ENCODE measurements around the gene ACTN3. TPM values are rescaled to one million over a fixed set of nuclear protein-coding genes. Genes with fewer than 3 reads are reported as not detected.

ACTN3 gene
- total RNA-seq, 1 experiment from 2014 or later: not detected

DNA sequence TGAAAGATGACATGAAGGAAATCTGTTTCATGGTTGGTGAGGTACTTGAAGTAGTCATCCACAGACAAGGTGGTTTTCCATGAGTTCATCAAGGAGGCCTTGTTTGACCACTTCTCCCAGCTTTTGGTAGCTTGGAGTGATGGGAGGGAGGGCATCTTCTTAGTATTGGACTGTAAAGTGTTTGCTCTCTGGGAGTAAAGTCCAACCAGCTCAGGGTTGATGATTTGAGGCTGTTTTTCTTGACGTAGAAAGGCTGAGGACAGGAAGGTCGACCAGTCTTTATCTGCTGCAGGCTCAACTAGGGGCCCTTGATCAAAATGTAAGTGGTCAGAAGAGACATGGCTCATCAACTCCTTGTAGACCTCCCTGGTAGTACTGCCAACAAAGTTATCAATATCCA is 44.5 kb downstream of the ACTN3 start:
- Histone ChIP-seq H3K4me3 (ENCODE audit: low read depth, low read length) (no peak overlapping the region), H3K36me3 (ENCODE audit: control insufficient read depth, insufficient read depth, low read length) (no peaks in the 10 kb centered on the region), H3K27me3 (replicated peaks; ENCODE audit: control insufficient read depth, insufficient read depth, low read length) (no peaks in the 10 kb centered on the region), H3K4me1 (peaks cover 23% of the 10 kb centered on the region), H3K9me3 (peaks cover 4% of the 10 kb centered on the region; the same call in 1 of the 2 replicates)
- intact Hi-C loops (cut with micrococcal nuclease; ENCODE audit: unreplicated experiment): loop anchor here (5.0 kb wide), 1 partner anchor 44 kb away; the partner anchor contains the start of genes ACTN3 and ZDHHC24
- CTCF ChIA-PET: interaction anchor here (0.7 to 1.6 kb wide), 2 partner anchors 45 to 87 kb away, joined by 3 read pairs; partner anchors contain the start of genes ACTN3 and ZDHHC24
- peak overlapping the region; percentile 79 for H3K4me3 Mint-ChIP-seq (ENCODE audit: unreplicated experiment)
- H3K4me1 Mint-ChIP-seq (ENCODE audit: low read depth, unreplicated experiment): peaks cover 6% of the 10 kb centered on the region
- POLR2A ChIA-PET: interaction anchor here (1.6 to 2.7 kb wide), 2 partner anchors 26 to 47 kb away, joined by 6 to 9 read pairs; partner anchors contain the start of genes RBM14 and RBM4
- H3K27ac Mint-ChIP-seq (ENCODE audit: unreplicated experiment): peak overlapping the region; percentile 90
- H3K27me3 Mint-ChIP-seq (ENCODE audit: insufficient read depth, unreplicated experiment): no peaks in the 10 kb centered on the region
- H3K36me3 Mint-ChIP-seq (ENCODE audit: insufficient read depth, unreplicated experiment): peaks cover 14% of the 10 kb centered on the region
- BruUV-seq (replicated peaks): no TSS peak
- H3K9me3 Mint-ChIP-seq (ENCODE audit: unreplicated experiment): no peaks in the 10 kb centered on the region
- TF ChIP-seq, protein P1, sequence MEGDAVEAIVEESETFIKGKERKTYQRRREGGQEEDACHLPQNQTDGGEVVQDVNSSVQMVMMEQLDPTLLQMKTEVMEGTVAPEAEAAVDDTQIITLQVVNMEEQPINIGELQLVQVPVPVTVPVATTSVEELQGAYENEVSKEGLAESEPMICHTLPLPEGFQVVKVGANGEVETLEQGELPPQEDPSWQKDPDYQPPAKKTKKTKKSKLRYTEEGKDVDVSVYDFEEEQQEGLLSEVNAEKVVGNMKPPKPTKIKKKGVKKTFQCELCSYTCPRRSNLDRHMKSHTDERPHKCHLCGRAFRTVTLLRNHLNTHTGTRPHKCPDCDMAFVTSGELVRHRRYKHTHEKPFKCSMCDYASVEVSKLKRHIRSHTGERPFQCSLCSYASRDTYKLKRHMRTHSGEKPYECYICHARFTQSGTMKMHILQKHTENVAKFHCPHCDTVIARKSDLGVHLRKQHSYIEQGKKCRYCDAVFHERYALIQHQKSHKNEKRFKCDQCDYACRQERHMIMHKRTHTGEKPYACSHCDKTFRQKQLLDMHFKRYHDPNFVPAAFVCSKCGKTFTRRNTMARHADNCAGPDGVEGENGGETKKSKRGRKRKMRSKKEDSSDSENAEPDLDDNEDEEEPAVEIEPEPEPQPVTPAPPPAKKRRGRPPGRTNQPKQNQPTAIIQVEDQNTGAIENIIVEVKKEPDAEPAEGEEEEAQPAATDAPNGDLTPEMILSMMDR (IDR thresholded peaks at IDR 0.05; ENCODE audit: insufficient read depth in 1 of 2, low read depth in 1 of 2, low read length in 1 of 2, severe bottlenecking in 1 of 2, unreplicated experiment in 1 of 2): no peak
- DNase-seq: no peak

DNA sequence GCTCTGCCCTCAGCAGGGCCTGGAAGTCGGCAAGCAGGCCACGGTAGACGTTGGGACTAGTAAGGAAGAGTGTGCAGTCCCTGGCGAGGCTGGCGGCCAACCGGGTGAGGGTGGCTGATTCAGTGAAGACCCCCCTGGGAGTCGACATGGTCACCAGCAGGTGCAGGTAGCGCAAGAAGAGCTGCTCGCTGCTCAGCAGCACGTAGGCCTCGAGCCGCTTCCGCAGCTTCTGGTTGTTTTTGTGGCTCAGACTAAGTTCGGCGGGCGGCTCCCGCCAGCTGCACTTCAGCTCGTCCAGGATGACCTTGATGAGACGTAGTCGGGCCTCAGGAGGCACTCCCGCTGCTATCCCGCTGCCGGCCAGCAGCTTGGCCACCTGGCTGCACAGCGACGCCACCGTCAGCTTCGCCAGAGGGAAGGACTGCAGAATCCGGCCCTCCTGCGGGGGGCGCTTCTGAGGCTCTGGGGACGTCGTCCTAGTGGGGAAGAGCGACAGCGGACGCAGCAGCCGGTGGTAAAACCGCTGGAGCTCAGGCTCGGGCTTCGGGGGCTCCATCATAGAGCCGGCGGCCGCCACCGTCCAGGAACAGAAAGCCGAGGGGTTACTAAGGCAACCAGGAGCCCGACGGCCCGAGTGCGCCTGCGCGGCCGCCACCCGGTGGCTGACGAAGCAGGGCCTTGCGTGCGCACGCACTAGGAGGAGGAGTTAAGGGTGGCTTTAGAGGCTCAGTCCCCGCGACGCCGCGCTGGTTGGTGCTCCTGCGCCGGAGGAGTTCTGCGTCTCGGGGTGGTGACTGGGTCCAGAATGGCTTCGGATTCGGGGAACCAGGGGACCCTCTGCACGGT is 46.0 kb downstream of the ACTN3 start, which contains the start of the genes CCDC87 and CCS:
Gene CCDC87 (minus strand): TSS at position 607 of the 846 bp plus-strand sequence. CDS start 48 bp downstream, at position 559.
Gene CCS (plus strand): TSS at position 729 of the 846 bp plus-strand sequence. CDS start 77 bp downstream, at position 806.
- peak within 1 kb of the TSS; percentile 79 for H3K4me3 Mint-ChIP-seq (ENCODE audit: unreplicated experiment)
- H3K9me3 Mint-ChIP-seq (ENCODE audit: unreplicated experiment): no peaks in the 10 kb centered on the region
- peaks cover 20% of the 10 kb centered on the region for H3K36me3 Mint-ChIP-seq (ENCODE audit: insufficient read depth, unreplicated experiment)
- peak within 1 kb of the TSS; percentile 68 for H3K4me3 ChIP-seq (ENCODE audit: low read depth, low read length)
- POLR2A ChIA-PET: interaction anchor here (0.6 to 1.5 kb wide), 10 partner anchors 13 to 237 kb away, joined by 3 to 37 read pairs (median 6); partner anchors contain the start of genes DPP3, MRPL11, RBM14 and RBM4
- H3K36me3 ChIP-seq (ENCODE audit: control insufficient read depth, insufficient read depth, low read length): no peaks in the 10 kb centered on the region; the same call in 1 of the 2 replicates
- H3K27ac Mint-ChIP-seq (ENCODE audit: unreplicated experiment): peak within 1 kb of the TSS; percentile 90
- CTCF ChIA-PET: interaction anchor here (0.6 to 1.5 kb wide), 25 partner anchors 11 to 1611 kb away, joined by 3 to 14 read pairs (median 4); partner anchors contain the start of genes BBS1, DPP3, MRPL11 and PELI3
- no peaks in the 10 kb centered on the region for H3K27me3 Mint-ChIP-seq (ENCODE audit: insufficient read depth, unreplicated experiment)
- peak; percentile 99 to 100 for DNase-seq
- no peaks in the 10 kb centered on the region for H3K27me3 ChIP-seq (replicated peaks; ENCODE audit: control insufficient read depth, insufficient read depth, low read length)
- peaks cover 6% of the 10 kb centered on the region for H3K4me1 Mint-ChIP-seq (ENCODE audit: low read depth, unreplicated experiment)
- no TSS peak for BruUV-seq (replicated peaks)
- intact Hi-C loops (cut with micrococcal nuclease; ENCODE audit: unreplicated experiment): loop anchor here (1.0 to 5.0 kb wide), 4 partner anchors 24 to 86 kb away; partner anchors contain the start of genes ACTN3, RBM14, RBM4 and ZDHHC24
- H3K9me3 ChIP-seq: no peaks in the 10 kb centered on the region; the same call in 1 of the 2 replicates
- TF ChIP-seq, protein P1 (IDR thresholded peaks at IDR 0.05; ENCODE audit: insufficient read depth in 1 of 2, low read depth in 1 of 2, low read length in 1 of 2, severe bottlenecking in 1 of 2, unreplicated experiment in 1 of 2): peak; percentile 93 to 99
- H3K4me1 ChIP-seq: peaks cover 23% of the 10 kb centered on the region

DNA sequence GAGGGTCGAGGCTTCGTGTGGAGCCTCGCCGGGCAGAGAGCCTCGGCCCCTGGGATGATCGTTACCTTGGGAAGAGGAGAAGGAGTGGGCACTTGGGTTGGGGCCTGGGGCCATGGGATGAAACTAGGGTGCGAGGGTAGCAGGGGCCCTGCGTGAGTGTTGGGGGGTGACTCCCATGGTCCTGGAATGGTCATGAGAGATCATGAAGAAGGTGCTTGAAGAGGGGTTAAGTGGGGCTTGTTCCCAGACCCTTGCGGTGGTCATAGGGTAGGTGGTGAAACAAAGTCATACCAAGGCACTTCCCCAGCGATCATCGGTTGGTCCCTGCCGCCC is 46.6 kb downstream of the ACTN3 start:
- Histone ChIP-seq H3K4me1 (peaks cover 23% of the 10 kb centered on the region), H3K4me3 (ENCODE audit: low read depth, low read length) (peak overlapping the region; percentile 68), H3K36me3 (ENCODE audit: control insufficient read depth, insufficient read depth, low read length) (no peaks in the 10 kb centered on the region; the same call in 1 of the 2 replicates), H3K27me3 (replicated peaks; ENCODE audit: control insufficient read depth, insufficient read depth, low read length) (no peaks in the 10 kb centered on the region), H3K9me3 (no peaks in the 10 kb centered on the region; the same call in 1 of the 2 replicates)
- TF ChIP-seq, protein P1 (IDR thresholded peaks at IDR 0.05; ENCODE audit: insufficient read depth in 1 of 2, low read depth in 1 of 2, low read length in 1 of 2, severe bottlenecking in 1 of 2, unreplicated experiment in 1 of 2): no peak
- Mint-ChIP-seq H3K36me3 (ENCODE audit: insufficient read depth, unreplicated experiment) (peaks cover 20% of the 10 kb centered on the region), H3K4me1 (ENCODE audit: low read depth, unreplicated experiment) (peaks cover 6% of the 10 kb centered on the region), H3K27ac (ENCODE audit: unreplicated experiment) (peak overlapping the region; percentile 90), H3K27me3 (ENCODE audit: insufficient read depth, unreplicated experiment) (no peaks in the 10 kb centered on the region), H3K4me3 (ENCODE audit: unreplicated experiment) (peak overlapping the region; percentile 79), H3K9me3 (ENCODE audit: unreplicated experiment) (no peaks in the 10 kb centered on the region)
- ChIA-PET CTCF (interaction anchor here (0.5 to 1.5 kb wide), 17 partner anchors 13 to 154 kb away, joined by 3 to 14 read pairs (median 4); partner anchors contain the start of genes BBS1, DPP3, MRPL11 and PELI3), POLR2A (interaction anchor here (0.6 to 1.5 kb wide), 3 partner anchors 24 to 155 kb away, joined by 3 to 37 read pairs (median 4); partner anchors contain the start of genes DPP3, MRPL11 and RBM14)
- no peak for DNase-seq
- intact Hi-C loops (cut with micrococcal nuclease; ENCODE audit: unreplicated experiment): loop anchor here (1.0 to 5.0 kb wide), 4 partner anchors 23 to 85 kb away; partner anchors contain the start of genes ACTN3, RBM14, RBM4 and ZDHHC24
- TSS peak; percentile 81 for BruUV-seq (replicated peaks)
